ENCODE measurements around the gene HS2ST1. TPM values are rescaled to one million over a fixed set of nuclear protein-coding genes. Genes with fewer than 3 reads are reported as not detected.
A peak's percentile ranks its signal among the peaks of the same experiment; 100 is the strongest.
"Not testable (repeated sequence)": the region's sequence is repeated elsewhere in the genome, so short reads cannot be mapped to it uniquely, and the experiment has no call there.

The HS2ST1 gene
- total and polyA plus RNA-seq, 4 donors = 4.1 to 20.3 (median 8.8) TPM

GRCh38 chr1:87064986-87065385 is 150.6 kb downstream of the HS2ST1 start:
- Histone ChIP-seq H3K4me1 (ENCODE audit: control insufficient read depth in 1 of 2, insufficient read depth in 2 of 2, low read length in 2 of 2) (no peaks in the 10 kb centered on the region), H3K27ac (ENCODE audit: low read depth in 1 of 2, low read length in 2 of 2) (no peak overlapping the region), H3K27me3 (ENCODE audit: control insufficient read depth in 1 of 2, insufficient read depth in 2 of 2, low read length in 1 of 2) (no peaks in the 10 kb centered on the region), H3K9me3 (ENCODE audit: control insufficient read depth, low read length) (no peaks in the 10 kb centered on the region), H3K4me3 (ENCODE audit: low read length in 2 of 2) (no peak overlapping the region), H3K36me3 (ENCODE audit: control insufficient read depth in 1 of 2, insufficient read depth in 2 of 2, low read length in 1 of 2) (no peaks in the 10 kb centered on the region)
- no peak for DNase-seq
- intact Hi-C loops (cut with DNase I) = no loop called here
- 89 to 99% methylated on average over 1 of the region's 1 CpG for WGBS, 2 donors
- no peak for ATAC-seq (ENCODE audit: low FRiP score)

GRCh38 chr1:87066708-87067107 is 152.3 kb downstream of the HS2ST1 start:
- H3K4me3 ChIP-seq (ENCODE audit: low read length in 2 of 2); H3K4me1 ChIP-seq (ENCODE audit: control insufficient read depth in 1 of 2, insufficient read depth in 2 of 2, low read length in 2 of 2); DNase-seq; H3K36me3 ChIP-seq (ENCODE audit: control insufficient read depth in 1 of 2, insufficient read depth in 2 of 2, low read length in 1 of 2); intact Hi-C loops (cut with DNase I); ATAC-seq (ENCODE audit: low FRiP score); H3K9me3 ChIP-seq (ENCODE audit: control insufficient read depth, low read length); H3K27me3 ChIP-seq (ENCODE audit: control insufficient read depth in 1 of 2, insufficient read depth in 2 of 2, low read length in 1 of 2); H3K27ac ChIP-seq (ENCODE audit: low read depth in 1 of 2, low read length in 2 of 2): not testable (repeated sequence)
- 94 to 99% methylated on average over 1 of the region's 1 CpG for WGBS, 2 donors

- H3K36me3 ChIP-seq (ENCODE audit: control insufficient read depth in 1 of 2, insufficient read depth in 2 of 2, low read length in 1 of 2) = no peaks in the 10 kb centered on the region
- H3K27me3 ChIP-seq (ENCODE audit: control insufficient read depth in 1 of 2, insufficient read depth in 2 of 2, low read length in 1 of 2) = no peaks in the 10 kb centered on the region
- ATAC-seq (ENCODE audit: low FRiP score) = no peak
- intact Hi-C loops (cut with DNase I) = no loop called here
- no peak for DNase-seq
- no peaks in the 10 kb centered on the region for H3K9me3 ChIP-seq (ENCODE audit: control insufficient read depth, low read length)
- no peaks in the 10 kb centered on the region for H3K4me1 ChIP-seq (ENCODE audit: control insufficient read depth in 1 of 2, insufficient read depth in 2 of 2, low read length in 2 of 2)
- no peak overlapping the region for H3K27ac ChIP-seq (ENCODE audit: low read depth in 1 of 2, low read length in 2 of 2)
- H3K4me3 ChIP-seq (ENCODE audit: low read length in 2 of 2) = no peak overlapping the region
These were observed 158.0 kb downstream of the HS2ST1 start for GRCh38 chr1:87072411-87072810.

GRCh38 chr1:87072904-87073303 is 158.5 kb downstream of the HS2ST1 start:
- DNase-seq = no peak
- Histone ChIP-seq H3K27ac (ENCODE audit: low read depth in 1 of 2, low read length in 2 of 2) (no peak overlapping the region), H3K4me1 (ENCODE audit: control insufficient read depth in 1 of 2, insufficient read depth in 2 of 2, low read length in 2 of 2) (no peaks in the 10 kb centered on the region), H3K9me3 (ENCODE audit: control insufficient read depth, low read length) (no peaks in the 10 kb centered on the region), H3K36me3 (ENCODE audit: control insufficient read depth in 1 of 2, insufficient read depth in 2 of 2, low read length in 1 of 2) (no peaks in the 10 kb centered on the region), H3K4me3 (ENCODE audit: low read length in 2 of 2) (no peak overlapping the region), H3K27me3 (ENCODE audit: control insufficient read depth in 1 of 2, insufficient read depth in 2 of 2, low read length in 1 of 2) (no peaks in the 10 kb centered on the region)
- no peak for ATAC-seq (ENCODE audit: low FRiP score)
- intact Hi-C loops (cut with DNase I) = no loop called here
- 69 to 76% methylated on average over 7 of the region's 7 CpGs for WGBS, 2 donors

- Histone ChIP-seq H3K9me3 (ENCODE audit: control insufficient read depth, low read length) (no peaks in the 10 kb centered on the region), H3K27me3 (ENCODE audit: control insufficient read depth in 1 of 2, insufficient read depth in 2 of 2, low read length in 1 of 2) (no peaks in the 10 kb centered on the region), H3K27ac (ENCODE audit: low read depth in 1 of 2, low read length in 2 of 2) (no peak overlapping the region), H3K36me3 (ENCODE audit: control insufficient read depth in 1 of 2, insufficient read depth in 2 of 2, low read length in 1 of 2) (no peaks in the 10 kb centered on the region), H3K4me3 (ENCODE audit: low read length in 2 of 2) (no peak overlapping the region), H3K4me1 (ENCODE audit: control insufficient read depth in 1 of 2, insufficient read depth in 2 of 2, low read length in 2 of 2) (no peaks in the 10 kb centered on the region)
- intact Hi-C loops (cut with DNase I) = no loop called here
- ATAC-seq (ENCODE audit: low FRiP score) (no peak), DNase-seq (no peak)
- WGBS, 2 donors = 44 to 48% methylated on average over 2 of the region's 2 CpGs
These were observed 159.8 kb downstream of the HS2ST1 start for GRCh38 chr1:87074001-87074795.

- Histone ChIP-seq H3K27me3 (ENCODE audit: control insufficient read depth in 1 of 2, insufficient read depth in 2 of 2, low read length in 1 of 2) (no peaks in the 10 kb centered on the region), H3K4me1 (ENCODE audit: control insufficient read depth in 1 of 2, insufficient read depth in 2 of 2, low read length in 2 of 2) (no peaks in the 10 kb centered on the region), H3K27ac (ENCODE audit: low read depth in 1 of 2, low read length in 2 of 2) (no peak overlapping the region), H3K36me3 (ENCODE audit: control insufficient read depth in 1 of 2, insufficient read depth in 2 of 2, low read length in 1 of 2) (no peaks in the 10 kb centered on the region), H3K4me3 (ENCODE audit: low read length in 2 of 2) (no peak overlapping the region), H3K9me3 (ENCODE audit: control insufficient read depth, low read length) (no peaks in the 10 kb centered on the region)
- DNase-seq (no peak), ATAC-seq (ENCODE audit: low FRiP score) (no peak)
- 81 to 89% methylated on average over 2 of the region's 2 CpGs for WGBS, 2 donors
- intact Hi-C loops (cut with DNase I) = no loop called here
These were observed 163.7 kb downstream of the HS2ST1 start for GRCh38 chr1:87077959-87078639.

- no peaks in the 10 kb centered on the region for H3K36me3 ChIP-seq (ENCODE audit: control insufficient read depth in 1 of 2, insufficient read depth in 2 of 2, low read length in 1 of 2)
- DNase-seq = no peak
- no peak overlapping the region for H3K4me3 ChIP-seq (ENCODE audit: low read length in 2 of 2)
- no peaks in the 10 kb centered on the region for H3K4me1 ChIP-seq (ENCODE audit: control insufficient read depth in 1 of 2, insufficient read depth in 2 of 2, low read length in 2 of 2)
- no peaks in the 10 kb centered on the region for H3K27me3 ChIP-seq (ENCODE audit: control insufficient read depth in 1 of 2, insufficient read depth in 2 of 2, low read length in 1 of 2)
- peak; percentile 59 for ATAC-seq (ENCODE audit: low FRiP score)
- H3K27ac ChIP-seq (ENCODE audit: low read depth in 1 of 2, low read length in 2 of 2) = no peak overlapping the region
- WGBS, 2 donors = 12 to 16% methylated on average over 3 of the region's 3 CpGs
- intact Hi-C loops (cut with DNase I) = loop anchor here (2.0 to 10.0 kb wide), 4 partner anchors 252 to 700 kb away; no protein-coding TSS in a partner anchor
- no peaks in the 10 kb centered on the region for H3K9me3 ChIP-seq (ENCODE audit: control insufficient read depth, low read length)
These were observed 169.9 kb downstream of the HS2ST1 start for GRCh38 chr1:87084244-87084836.

- Histone ChIP-seq H3K36me3 (ENCODE audit: control insufficient read depth in 1 of 2, insufficient read depth in 2 of 2, low read length in 1 of 2) (no peaks in the 10 kb centered on the region), H3K4me1 (ENCODE audit: control insufficient read depth in 1 of 2, insufficient read depth in 2 of 2, low read length in 2 of 2) (no peaks in the 10 kb centered on the region), H3K27me3 (ENCODE audit: control insufficient read depth in 1 of 2, insufficient read depth in 2 of 2, low read length in 1 of 2) (no peaks in the 10 kb centered on the region), H3K4me3 (ENCODE audit: low read length in 2 of 2) (no peak overlapping the region), H3K27ac (ENCODE audit: low read depth in 1 of 2, low read length in 2 of 2) (no peak overlapping the region), H3K9me3 (ENCODE audit: control insufficient read depth, low read length) (no peaks in the 10 kb centered on the region)
- 89 to 90% methylated on average over 8 of the region's 8 CpGs for WGBS, 2 donors
- ATAC-seq (ENCODE audit: low FRiP score) (no peak), DNase-seq (no peak)
- intact Hi-C loops (cut with DNase I) = loop anchor here in 1 of 2 donors (10.0 kb wide), 2 partner anchors 611 to 701 kb away; no protein-coding TSS in a partner anchor
These were observed 171.7 kb downstream of the HS2ST1 start for GRCh38 chr1:87086120-87086519.

Data from aorta (tissue), 5 donors.